Measurements from ENCODE around the gene CTF1.

- no peak for TF ChIP-seq EZH2 (optimal IDR thresholded peaks at IDR 0.05; ENCODE audit: low read depth, low read length)
- TF ChIP-seq CTCF (IDR thresholded peaks at IDR 0.05; ENCODE audit: low read length), result no peak
- TF ChIP-seq EZH2phosphoT487 (IDR thresholded peaks at IDR 0.05; ENCODE audit: low read length), result no peak
Observed at GRCh38 chr16:30850246-30850645, 46.2 kb upstream of the CTF1 start.
